ENCODE measurements around the gene AVEN. TPM values are rescaled to one million over a fixed set of nuclear protein-coding genes. Genes with fewer than 3 reads are reported as not detected.

Gene AVEN
- polyA plus RNA-seq, 1 of the 3 experiments (the other 2 are of a cell fraction), result 7.5 TPM

GRCh38 chr15:34059946-34060345, 20.9 kb upstream of the AVEN start (continued):
- TF ChIP-seq USF2 (IDR thresholded peaks at IDR 0.05; ENCODE audit: borderline replicate concordance, low read depth, low read length), result no peak
- no peak for TF ChIP-seq TAF1 (IDR thresholded peaks at IDR 0.05; ENCODE audit: borderline replicate concordance, low read depth, low read length)
- TF ChIP-seq GABPA (IDR thresholded peaks at IDR 0.05; ENCODE audit: low read depth), result no peak
- TF ChIP-seq CTCF (IDR thresholded peaks at IDR 0.05), result no peak
- no peak for TF ChIP-seq SMC3 (IDR thresholded peaks at IDR 0.05; ENCODE audit: low read depth, low read length)
- TF ChIP-seq NRF1 (IDR thresholded peaks at IDR 0.05; ENCODE audit: low read depth, low read length), result no peak
- TF ChIP-seq FOXJ3 (CRISPR knock-in tag; IDR thresholded peaks at IDR 0.05), result no peak
- no peak for TF ChIP-seq MXI1 (IDR thresholded peaks at IDR 0.05; ENCODE audit: low read depth, low read length)
- TF ChIP-seq ELF1 (IDR thresholded peaks at IDR 0.05), result no peak

GRCh38 chr15:34059476-34059875, 20.5 kb upstream of the AVEN start:
- H3K4me2 ChIP-seq, result no peak overlapping the region
- peaks cover 12% of the 10 kb centered on the region for H3F3A ChIP-seq (replicated peaks; ENCODE audit: insufficient read depth)
- CTCF ChIA-PET, result interaction anchor here (0.8 to 0.9 kb wide), 3 partner anchors 20 to 309 kb away, joined by 3 to 5 read pairs (median 4); partner anchors contain the start of gene KATNBL1
- TF ChIP-seq PBX3 (IDR thresholded peaks at IDR 0.05) (no peak), GATA2 (CRISPR knock-in tag; IDR thresholded peaks at IDR 0.05) (no peak), YY1 (IDR thresholded peaks at IDR 0.05; ENCODE audit: low read depth) (no peak), GABPA (IDR thresholded peaks at IDR 0.05; ENCODE audit: low read depth) (no peak), NRF1 (IDR thresholded peaks at IDR 0.05; ENCODE audit: low read depth, low read length) (no peak), TAF1 (IDR thresholded peaks at IDR 0.05; ENCODE audit: borderline replicate concordance, low read depth, low read length) (no peak), USF1 (IDR thresholded peaks at IDR 0.05; ENCODE audit: borderline replicate concordance, low read depth) (no peak), TCF12 (IDR thresholded peaks at IDR 0.05) (no peak), CHD2 (IDR thresholded peaks at IDR 0.05; ENCODE audit: low read length, partially characterized antibody) (no peak), TEAD4 (IDR thresholded peaks at IDR 0.05; ENCODE audit: borderline replicate concordance, insufficient read depth) (no peak), RAD21 (IDR thresholded peaks at IDR 0.05; ENCODE audit: low read length) (no peak), FOSL2 (IDR thresholded peaks at IDR 0.05; ENCODE audit: borderline replicate concordance, low read depth) (no peak), EP300 (IDR thresholded peaks at IDR 0.05; ENCODE audit: borderline replicate concordance in 1 of 2, low read depth in 1 of 2, low read length in 1 of 2) (no peak), MXI1 (IDR thresholded peaks at IDR 0.05; ENCODE audit: low read depth, low read length) (no peak), FOXM1 (IDR thresholded peaks at IDR 0.05; ENCODE audit: low read depth) (no peak)
- peaks cover 0 to 9% of the 10 kb centered on the region in 2 experiments; a peak in 1 of 4 replicates for H3K4me1 ChIP-seq (ENCODE audit: control insufficient read depth in 1 of 2, insufficient read depth in 2 of 2, low read depth in 1 of 2, low read length in 1 of 2)
- no peak for DNase-seq
- 21% methylated on average over 2 of the region's 2 CpGs for WGBS (ENCODE audit: low lambda C conversion rate)
- H3K9me2 ChIP-seq, result no peaks in the 10 kb centered on the region
- no peak overlapping the region for H3K27ac ChIP-seq (ENCODE audit: low read depth in 2 of 2, low read length in 1 of 2)
- POLR2A ChIA-PET, result no interaction called here
- H3K36me3 ChIP-seq (replicated peaks in 1 of 2; ENCODE audit: control insufficient read depth in 1 of 2, insufficient read depth in 2 of 2, low read length in 1 of 2), result no peaks in the 10 kb centered on the region
- no peak overlapping the region for H3K9ac ChIP-seq
- H4K20me1 ChIP-seq (ENCODE audit: insufficient read depth), result no peaks in the 10 kb centered on the region
- H3K4me3 ChIP-seq (ENCODE audit: low read depth in 2 of 2, low read length in 1 of 2), result no peak overlapping the region
- H3K79me2 ChIP-seq (ENCODE audit: insufficient read depth), result no peaks in the 10 kb centered on the region
- no peak overlapping the region for H2AFZ ChIP-seq (ENCODE audit: low read depth)
- H3K27me3 ChIP-seq (ENCODE audit: insufficient read depth), result no peaks in the 10 kb centered on the region
- no peaks in the 10 kb centered on the region for H3K9me3 ChIP-seq
